ENCODE data around the gene A3GALT2. TPM values are rescaled to one million over a fixed set of nuclear protein-coding genes. Genes with fewer than 3 reads are reported as not detected.

Gene A3GALT2
- total and polyA plus RNA-seq, 2 donors (not counting 1 experiment from before 2014, with no cell fraction given), result not detected

- no peaks in the 10 kb centered on the region for H3K27me3 Mint-ChIP-seq
- intact Hi-C loops (cut with micrococcal nuclease), result loop anchor here (5.0 kb wide), 2 partner anchors 56 to 536 kb away; partner anchors contain the start of genes S100PBP and YARS1
These were observed 32.6 kb upstream of the A3GALT2 start for GRCh38 chr1:33353531-33353930.

GRCh38 chr1:33351281-33351660 is 30.4 kb upstream of the A3GALT2 start:
- Histone ChIP-seq H3K4me1 (ENCODE audit: control insufficient read depth in 2 of 2, insufficient read depth in 2 of 2, low read length in 2 of 2) (peaks cover 16 to 20% of the 10 kb centered on the region in 2 donors), H3K27me3 (replicated peaks in 1 of 4; ENCODE audit: control extremely low read depth in 1 of 4, control insufficient read depth in 3 of 4, insufficient read depth in 4 of 4, low read length in 3 of 4) (peaks cover 0 to 3% (median 0%) of the 10 kb centered on the region in 4 experiments), H3K9me3 (ENCODE audit: control extremely low read depth in 1 of 3, control insufficient read depth in 2 of 3, insufficient read depth in 1 of 3, low read length in 2 of 3) (no peaks in the 10 kb centered on the region), H3K9ac (ENCODE audit: low read length) (no peak overlapping the region), H3K79me2 (ENCODE audit: control insufficient read depth, insufficient read depth, low read length) (peaks cover 28% of the 10 kb centered on the region), H2AFZ (ENCODE audit: insufficient read depth, low read depth, low read length, poor library complexity, severe bottlenecking) (no peak overlapping the region), H3K27ac (ENCODE audit: low read length in 2 of 2) (no peak overlapping the region), H3K4me2 (replicated peaks; ENCODE audit: low read depth, low read length, poor library complexity, severe bottlenecking) (no peak overlapping the region), H3K4me3 (ENCODE audit: control extremely low read depth in 1 of 5, extremely low read depth in 1 of 5, insufficient read depth in 1 of 5, low read depth in 2 of 5, low read length in 4 of 5) (no peak overlapping the region), H3K36me3 (replicated peaks in 1 of 2; ENCODE audit: control extremely low read depth in 1 of 2, control insufficient read depth in 1 of 2, extremely low read depth in 1 of 2, insufficient read depth in 2 of 2, low read length in 1 of 2) (no peaks in the 10 kb centered on the region), H4K20me1 (ENCODE audit: control insufficient read depth, insufficient read depth, low read length, poor library complexity, severe bottlenecking) (peaks cover 21% of the 10 kb centered on the region)
- Mint-ChIP-seq H3K4me1 (peaks cover 32% of the 10 kb centered on the region), H3K27me3 (no peaks in the 10 kb centered on the region), H3K27ac (no peak overlapping the region), H3K4me3 (peak overlapping the region; percentile 38), H3K9me3 (ENCODE audit: insufficient read depth) (no peaks in the 10 kb centered on the region)
- WGBS (ENCODE audit: insufficient coverage), result 98% methylated on average over 4 of the region's 6 CpGs
- ATAC-seq (ENCODE audit: low read depth) (no peak), DNase-seq (no peak)
- TF ChIP-seq, protein P1, sequence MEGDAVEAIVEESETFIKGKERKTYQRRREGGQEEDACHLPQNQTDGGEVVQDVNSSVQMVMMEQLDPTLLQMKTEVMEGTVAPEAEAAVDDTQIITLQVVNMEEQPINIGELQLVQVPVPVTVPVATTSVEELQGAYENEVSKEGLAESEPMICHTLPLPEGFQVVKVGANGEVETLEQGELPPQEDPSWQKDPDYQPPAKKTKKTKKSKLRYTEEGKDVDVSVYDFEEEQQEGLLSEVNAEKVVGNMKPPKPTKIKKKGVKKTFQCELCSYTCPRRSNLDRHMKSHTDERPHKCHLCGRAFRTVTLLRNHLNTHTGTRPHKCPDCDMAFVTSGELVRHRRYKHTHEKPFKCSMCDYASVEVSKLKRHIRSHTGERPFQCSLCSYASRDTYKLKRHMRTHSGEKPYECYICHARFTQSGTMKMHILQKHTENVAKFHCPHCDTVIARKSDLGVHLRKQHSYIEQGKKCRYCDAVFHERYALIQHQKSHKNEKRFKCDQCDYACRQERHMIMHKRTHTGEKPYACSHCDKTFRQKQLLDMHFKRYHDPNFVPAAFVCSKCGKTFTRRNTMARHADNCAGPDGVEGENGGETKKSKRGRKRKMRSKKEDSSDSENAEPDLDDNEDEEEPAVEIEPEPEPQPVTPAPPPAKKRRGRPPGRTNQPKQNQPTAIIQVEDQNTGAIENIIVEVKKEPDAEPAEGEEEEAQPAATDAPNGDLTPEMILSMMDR (IDR thresholded peaks at IDR 0.05), result no peak
- TF ChIP-seq EZH2 (IDR thresholded peaks at IDR 0.05; ENCODE audit: borderline replicate concordance, insufficient read depth, low read depth, low read length, poor library complexity, severe bottlenecking), result no peak
- ChIA-PET CTCF (interaction anchor here (0.7 to 2.3 kb wide), 3 partner anchors 9 to 55 kb away, joined by 3 to 10 read pairs (median 7); no protein-coding TSS in a partner anchor), POLR2A (interaction anchor here (0.6 to 0.7 kb wide), 2 partner anchors 85 to 121 kb away, joined by 3 to 4 read pairs; no protein-coding TSS in a partner anchor)
- intact Hi-C loops (cut with micrococcal nuclease), result loop anchor here (5.0 kb wide), 2 partner anchors 54 to 534 kb away; partner anchors contain the start of genes S100PBP and YARS1

More at GRCh38 chr1:33353531-33353930, 32.6 kb upstream of the A3GALT2 start:
- Histone ChIP-seq H3K4me3 (ENCODE audit: control extremely low read depth in 1 of 5, extremely low read depth in 1 of 5, insufficient read depth in 1 of 5, low read depth in 2 of 5, low read length in 4 of 5) (no peak overlapping the region), H3K27ac (ENCODE audit: low read length in 2 of 2) (no peak overlapping the region), H3K36me3 (replicated peaks in 1 of 2; ENCODE audit: control extremely low read depth in 1 of 2, control insufficient read depth in 1 of 2, extremely low read depth in 1 of 2, insufficient read depth in 2 of 2, low read length in 1 of 2) (no peaks in the 10 kb centered on the region), H4K20me1 (ENCODE audit: control insufficient read depth, insufficient read depth, low read length, poor library complexity, severe bottlenecking) (peaks cover 4% of the 10 kb centered on the region), H3K4me2 (replicated peaks; ENCODE audit: low read depth, low read length, poor library complexity, severe bottlenecking) (no peak overlapping the region), H3K27me3 (replicated peaks in 1 of 4; ENCODE audit: control extremely low read depth in 1 of 4, control insufficient read depth in 3 of 4, insufficient read depth in 4 of 4, low read length in 3 of 4) (peaks cover 0 to 3% (median 0%) of the 10 kb centered on the region in 4 experiments), H3K79me2 (ENCODE audit: control insufficient read depth, insufficient read depth, low read length) (peaks cover 6% of the 10 kb centered on the region), H3K4me1 (ENCODE audit: control insufficient read depth in 2 of 2, insufficient read depth in 2 of 2, low read length in 2 of 2) (peaks cover 11 to 12% of the 10 kb centered on the region in 2 donors), H3K9me3 (ENCODE audit: control extremely low read depth in 1 of 3, control insufficient read depth in 2 of 3, insufficient read depth in 1 of 3, low read length in 2 of 3) (no peaks in the 10 kb centered on the region), H2AFZ (ENCODE audit: insufficient read depth, low read depth, low read length, poor library complexity, severe bottlenecking) (no peak overlapping the region), H3K9ac (ENCODE audit: low read length) (no peak overlapping the region)
- TF ChIP-seq, protein P1 (IDR thresholded peaks at IDR 0.05), result no peak
- no peak for TF ChIP-seq EZH2 (IDR thresholded peaks at IDR 0.05; ENCODE audit: borderline replicate concordance, insufficient read depth, low read depth, low read length, poor library complexity, severe bottlenecking)
- Mint-ChIP-seq H3K27ac (no peak overlapping the region), H3K9me3 (ENCODE audit: insufficient read depth) (no peaks in the 10 kb centered on the region), H3K4me1 (peaks cover 12% of the 10 kb centered on the region), H3K4me3 (no peak overlapping the region)
- CTCF ChIA-PET, result interaction anchor here (1.7 to 2.9 kb wide), 2 partner anchors 15 to 58 kb away, joined by 5 to 7 read pairs; no protein-coding TSS in a partner anchor
- WGBS (ENCODE audit: insufficient coverage), result 93% methylated on average over 4 of the region's 5 CpGs
- ATAC-seq (ENCODE audit: low read depth) (no peak), DNase-seq (no peak)
- POLR2A ChIA-PET, result no interaction called here
